Measurements from ENCODE around the gene CENPF.

DNA sequence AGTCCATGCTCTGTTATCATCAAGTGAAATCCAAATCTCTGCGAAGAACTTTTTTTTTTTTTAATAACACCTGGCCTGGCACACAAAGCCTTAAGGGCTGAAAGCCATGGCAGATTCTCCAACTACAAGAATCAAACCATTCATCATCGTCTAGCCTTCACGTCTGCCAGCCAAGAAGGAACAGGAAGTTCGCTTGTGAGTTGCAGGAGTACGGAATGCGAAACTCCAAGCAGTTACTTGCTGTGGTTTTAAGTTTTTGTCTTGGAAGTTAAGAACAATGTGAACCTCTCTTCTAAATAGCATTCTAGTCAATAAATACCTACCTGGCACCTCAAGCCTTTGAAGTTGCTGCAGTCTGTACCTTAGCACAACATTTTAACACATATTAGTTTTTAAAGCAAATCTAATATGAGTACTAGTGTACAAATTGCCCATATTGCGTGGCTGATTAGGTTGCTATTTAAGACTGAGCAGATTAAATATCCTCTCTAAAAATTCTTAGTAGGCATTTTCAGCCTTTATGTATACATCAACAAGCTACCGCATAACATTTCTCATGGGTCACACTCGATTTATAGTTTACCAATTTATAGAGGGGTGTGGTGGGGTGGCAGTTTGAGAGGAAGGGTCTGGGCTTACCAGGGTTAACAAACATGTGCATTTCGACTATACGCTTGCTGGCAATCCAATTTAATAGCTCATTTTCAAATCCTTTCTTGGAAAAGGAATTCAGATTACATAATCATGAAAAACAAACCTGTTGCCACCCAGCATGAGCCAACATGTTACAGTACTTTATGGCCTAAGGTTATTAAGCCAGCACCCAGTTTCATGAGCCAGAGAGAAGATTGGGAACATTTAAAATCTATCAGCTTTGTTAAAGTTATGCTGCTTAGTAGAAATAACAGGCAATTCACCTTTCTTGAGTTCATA, 29.3 kb upstream of the CENPF start:
- TF ChIP-seq, protein P1, sequence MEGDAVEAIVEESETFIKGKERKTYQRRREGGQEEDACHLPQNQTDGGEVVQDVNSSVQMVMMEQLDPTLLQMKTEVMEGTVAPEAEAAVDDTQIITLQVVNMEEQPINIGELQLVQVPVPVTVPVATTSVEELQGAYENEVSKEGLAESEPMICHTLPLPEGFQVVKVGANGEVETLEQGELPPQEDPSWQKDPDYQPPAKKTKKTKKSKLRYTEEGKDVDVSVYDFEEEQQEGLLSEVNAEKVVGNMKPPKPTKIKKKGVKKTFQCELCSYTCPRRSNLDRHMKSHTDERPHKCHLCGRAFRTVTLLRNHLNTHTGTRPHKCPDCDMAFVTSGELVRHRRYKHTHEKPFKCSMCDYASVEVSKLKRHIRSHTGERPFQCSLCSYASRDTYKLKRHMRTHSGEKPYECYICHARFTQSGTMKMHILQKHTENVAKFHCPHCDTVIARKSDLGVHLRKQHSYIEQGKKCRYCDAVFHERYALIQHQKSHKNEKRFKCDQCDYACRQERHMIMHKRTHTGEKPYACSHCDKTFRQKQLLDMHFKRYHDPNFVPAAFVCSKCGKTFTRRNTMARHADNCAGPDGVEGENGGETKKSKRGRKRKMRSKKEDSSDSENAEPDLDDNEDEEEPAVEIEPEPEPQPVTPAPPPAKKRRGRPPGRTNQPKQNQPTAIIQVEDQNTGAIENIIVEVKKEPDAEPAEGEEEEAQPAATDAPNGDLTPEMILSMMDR (IDR thresholded peaks at IDR 0.05; ENCODE audit: borderline replicate concordance, extremely low read depth, low read length, poor library complexity, severe bottlenecking), result no peak
- no peak for TF ChIP-seq EZH2 (IDR thresholded peaks at IDR 0.05; ENCODE audit: borderline replicate concordance, low read depth, low read length, severe bottlenecking)
